Spleen (tissue), 7 donors: ENCODE results near the gene ITPR1.

Source experiments
- POLR2A ChIP-seq, 3 donors: fragments of 450-650 bp; IDR thresholded peaks; one replicate each; pipeline ENCODE4 v1.5.1; 2017; ENCODE audit warnings: antibody characterized with exemption in 3 of 3, mild to moderate bottlenecking in 1 of 3
- TF ChIP-seq, protein P1 (sequence below), 11 experiments: fragments of 200-600 bp in 7 of 11; fragments of 450-650 bp in 4 of 11; sonication (generic) in 4 of 11; IDR thresholded peaks in 8 of 11; conservative IDR thresholded peaks in 3 of 11; 1 replicate in 7 of 11; 2 replicates in 4 of 11; pipeline versions ENCODE4 v1.4.0 to v1.8.0; 2016 to 2021; ENCODE audit warnings: antibody characterized with exemption in 11 of 11, inconsistent platforms in 4 of 11, mild to moderate bottlenecking in 1 of 11
- donor health status: DM: no; HTN: no; CAD: no; lungs with moderate emphysema.
- donor health status: DM: no; HTN: no; CAD: no.
- donor health status: DM: no; HTN: no; CAD: no.

DNA sequence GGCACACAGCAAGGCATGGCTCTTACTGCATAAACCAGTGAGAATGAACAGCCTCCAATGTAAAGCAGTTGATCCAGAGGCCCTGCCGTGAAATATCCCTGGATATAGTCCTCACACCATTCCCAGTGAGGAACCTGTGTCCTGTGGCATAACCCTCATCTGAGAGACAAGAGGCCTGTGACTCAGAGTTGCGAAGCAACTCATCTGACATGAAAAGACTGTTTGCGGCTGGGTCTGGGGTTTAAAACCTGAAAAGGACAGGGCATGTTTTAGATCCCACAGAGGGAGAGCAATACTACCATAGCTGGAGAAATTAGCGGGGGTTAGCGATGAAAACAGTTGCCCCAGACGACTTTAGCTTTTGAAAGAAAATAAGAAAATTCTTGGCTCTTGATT, 320.8 kb downstream of the ITPR1 start:
- TF ChIP-seq POLR2A (IDR thresholded peaks at IDR 0.05) = no peak
- TF ChIP-seq, protein P1, sequence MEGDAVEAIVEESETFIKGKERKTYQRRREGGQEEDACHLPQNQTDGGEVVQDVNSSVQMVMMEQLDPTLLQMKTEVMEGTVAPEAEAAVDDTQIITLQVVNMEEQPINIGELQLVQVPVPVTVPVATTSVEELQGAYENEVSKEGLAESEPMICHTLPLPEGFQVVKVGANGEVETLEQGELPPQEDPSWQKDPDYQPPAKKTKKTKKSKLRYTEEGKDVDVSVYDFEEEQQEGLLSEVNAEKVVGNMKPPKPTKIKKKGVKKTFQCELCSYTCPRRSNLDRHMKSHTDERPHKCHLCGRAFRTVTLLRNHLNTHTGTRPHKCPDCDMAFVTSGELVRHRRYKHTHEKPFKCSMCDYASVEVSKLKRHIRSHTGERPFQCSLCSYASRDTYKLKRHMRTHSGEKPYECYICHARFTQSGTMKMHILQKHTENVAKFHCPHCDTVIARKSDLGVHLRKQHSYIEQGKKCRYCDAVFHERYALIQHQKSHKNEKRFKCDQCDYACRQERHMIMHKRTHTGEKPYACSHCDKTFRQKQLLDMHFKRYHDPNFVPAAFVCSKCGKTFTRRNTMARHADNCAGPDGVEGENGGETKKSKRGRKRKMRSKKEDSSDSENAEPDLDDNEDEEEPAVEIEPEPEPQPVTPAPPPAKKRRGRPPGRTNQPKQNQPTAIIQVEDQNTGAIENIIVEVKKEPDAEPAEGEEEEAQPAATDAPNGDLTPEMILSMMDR (IDR thresholded peaks at IDR 0.05 in 8 of 11, conservative IDR thresholded peaks at IDR 0.05 in 3 of 11) = no peak
